Smooth muscle cell (in vitro differentiated cells): ENCODE data around the gene TRABD. TPM values are rescaled to one million over a fixed set of nuclear protein-coding genes. Genes with fewer than 3 reads are reported as not detected.
"Not testable (repeated sequence)": the region's sequence is repeated elsewhere in the genome, so short reads cannot be mapped to it uniquely, and the experiment has no call there.

Source experiments
- DNase-seq: peaks from one replicate; lab custom pipeline; 2025; ENCODE audit not compliant: unreplicated experiment; lab: John Stamatoyannopoulos, UW
- H2AFZ ChIP-seq: fragments of 200-600 bp; sonication (generic); 2 replicates; pipeline ENCODE4 v1.6.0; 2016; ENCODE audit warnings: antibody characterized with exemption, low read depth, mild to moderate bottlenecking
- H3F3A ChIP-seq: fragments of 200-600 bp; sonication (generic); 2 replicates; pipeline ENCODE4 v1.6.0; 2017; ENCODE audit warnings: antibody characterized with exemption, low read depth
- H3K27ac ChIP-seq: fragments of 200-600 bp; sonication (generic); 2 replicates; pipeline ENCODE4 v1.5.1; 2016; ENCODE audit warnings: low read depth, mild to moderate bottlenecking
- H3K27me3 ChIP-seq: fragments of 200-600 bp; sonication (generic); 2 replicates; pipeline ENCODE4 v1.6.1; 2016; ENCODE audit warnings: low read depth, mild to moderate bottlenecking
- H3K36me3 ChIP-seq: fragments of 200-600 bp; sonication (generic); 2 replicates; pipeline ENCODE4 v1.5.1; 2016; ENCODE audit warnings: low read depth
- H3K4me1 ChIP-seq: fragments of 200-600 bp; sonication (generic); 2 replicates; pipeline ENCODE4 v1.5.1; 2016; ENCODE audit warnings: low read depth
- H3K4me2 ChIP-seq: fragments of 200-600 bp; sonication (generic); 2 replicates; pipeline ENCODE4 v1.6.0; 2016; ENCODE audit warnings: mild to moderate bottlenecking
- H3K4me3 ChIP-seq: fragments of 200-600 bp; sonication (generic); 2 replicates; pipeline ENCODE4 v1.5.1; 2016; ENCODE audit warnings: mild to moderate bottlenecking
- H3K79me2 ChIP-seq: fragments of 200-600 bp; sonication (generic); 2 replicates; pipeline ENCODE4 v1.6.0; 2016; ENCODE audit warnings: low read depth, mild to moderate bottlenecking
- H3K9ac ChIP-seq: fragments of 200-600 bp; sonication (generic); 2 replicates; pipeline ENCODE4 v1.6.0; 2016; ENCODE audit warnings: low read depth
- H3K9me3 ChIP-seq: fragments of 200-600 bp; sonication (generic); replicated peaks from 2 replicates; pipeline ENCODE4 v1.5.1; 2016; ENCODE audit warnings: low read depth
- H4K20me1 ChIP-seq: fragments of 200-600 bp; sonication (generic); 2 replicates; pipeline ENCODE4 v1.6.0; 2016; ENCODE audit warnings: low read depth
- CTCF ChIP-seq: fragments of 200-600 bp; sonication (generic); IDR thresholded peaks from 2 replicates; pipeline ENCODE4 v1.5.1; 2017; ENCODE audit warnings: borderline replicate concordance, mild to moderate bottlenecking, antibody characterized with exemption; ENCODE audit not compliant: insufficient read depth, poor library complexity, severe bottlenecking
- WGBS: methylation state at CpG from one replicate; pipeline ENCODE4 v1.1.7; 2016; ENCODE audit warnings: low lambda C conversion rate; 5-methylcytosine and 5-hydroxymethylcytosine counted together
- polyA plus RNA-seq: library from polyadenylated mRNA; unstranded; fragments of >200 nt; fragmentation: Nextera tagmentation; extraction: Ambion mirVana; gene quantifications from 2 replicates; pipeline ENCODE4 v1.2.1, GENCODE V29; 2016
- total RNA-seq: library from RNA; depleted of rRNA; stranded (reverse); fragments of >200 nt; gene quantifications from 2 replicates; pipeline ENCODE4 v1.2.3, GENCODE V29; 2014

Gene TRABD
- total and polyA plus RNA-seq, 2 experiments from 2014 or later: 17.8 to 58.5 TPM

GRCh38 chr22:50167689-50168489 is 17.8 kb upstream of the TRABD start:
- Histone ChIP-seq H3K4me1 (no peaks in the 10 kb centered on the region), H3K27me3 (no peaks in the 10 kb centered on the region), H3K36me3 (no peaks in the 10 kb centered on the region), H4K20me1 (no peaks in the 10 kb centered on the region), H2AFZ (no peak overlapping the region), H3K9ac (no peak overlapping the region), H3K27ac (no peak overlapping the region), H3K9me3 (no peaks in the 10 kb centered on the region), H3K4me2 (no peak overlapping the region), H3K4me3 (no peak overlapping the region), H3F3A (no peaks in the 10 kb centered on the region), H3K79me2 (no peaks in the 10 kb centered on the region)
- no peak for DNase-seq
- no peak for TF ChIP-seq CTCF
- 74% methylated on average over 10 of the region's 11 CpGs for WGBS

- H3F3A ChIP-seq, H3K9ac ChIP-seq, H3K4me1 ChIP-seq, H3K36me3 ChIP-seq, H3K27me3 ChIP-seq, DNase-seq, H3K27ac ChIP-seq, H3K4me3 ChIP-seq, H3K79me2 ChIP-seq, H3K4me2 ChIP-seq, H2AFZ ChIP-seq, H4K20me1 ChIP-seq, H3K9me3 ChIP-seq: not testable (repeated sequence)
- 84% methylated on average over 5 of the region's 5 CpGs for WGBS
Observed at GRCh38 chr22:50168490-50169180, 17.1 kb upstream of the TRABD start.

GRCh38 chr22:50169181-50169759 is 16.4 kb upstream of the TRABD start:
- TF ChIP-seq CTCF: no peak
- Histone ChIP-seq H3K27ac (no peak overlapping the region), H3K36me3 (no peaks in the 10 kb centered on the region), H2AFZ (peak overlapping the region; percentile 49), H4K20me1 (no peaks in the 10 kb centered on the region), H3K9me3 (no peaks in the 10 kb centered on the region), H3K27me3 (no peaks in the 10 kb centered on the region), H3K4me1 (no peaks in the 10 kb centered on the region), H3K4me3 (peak overlapping the region; percentile 55), H3K4me2 (peak overlapping the region; percentile 90), H3F3A (no peaks in the 10 kb centered on the region), H3K79me2 (no peaks in the 10 kb centered on the region), H3K9ac (no peak overlapping the region)
- WGBS: 20% methylated on average over 22 of the region's 36 CpGs
- no peak for DNase-seq

- Histone ChIP-seq H3K4me3 (peak overlapping the region; percentile 55), H3K27me3 (no peaks in the 10 kb centered on the region), H2AFZ (no peak overlapping the region), H3F3A (no peaks in the 10 kb centered on the region), H3K79me2 (no peaks in the 10 kb centered on the region), H4K20me1 (no peaks in the 10 kb centered on the region), H3K9ac (no peak overlapping the region), H3K4me2 (peak overlapping the region; percentile 90), H3K9me3 (no peaks in the 10 kb centered on the region), H3K36me3 (no peaks in the 10 kb centered on the region), H3K27ac (no peak overlapping the region), H3K4me1 (no peaks in the 10 kb centered on the region)
- no peak for DNase-seq
- 2% methylated on average over 15 of the region's 70 CpGs for WGBS
- TF ChIP-seq CTCF: no peak
Observed at GRCh38 chr22:50169774-50170341, 15.9 kb upstream of the TRABD start.
